HepG2 (cell line): ENCODE measurements around the gene RAP1GAP2. TPM values are rescaled to one million over a fixed set of nuclear protein-coding genes. Genes with fewer than 3 reads are reported as not detected.
A peak's percentile ranks its signal among the peaks of the same experiment; 100 is the strongest.

Source experiments
- ATAC-seq: fragments of 200-7000 bp; cut with Tn5 transposase; 3 replicates; pipeline ENCODE4 v1.9.1; 2020; ENCODE audit warnings: mild to moderate bottlenecking, moderate library complexity
- BruUV-seq: library from RNA; stranded (reverse); fragments of 400-500 nt; replicated peaks from 2 replicates; lab custom pipeline; 2021; lab: Mats Ljungman, UMichigan
- CTCF ChIA-PET: fragments of 300-600 bp; formaldehyde crosslinking; extraction: SDS; loops from one replicate; lab custom pipeline; 2021; ENCODE audit warnings: low total read pairs, inconsistent platforms, low intra/inter-chr PET ratio; lab: Yijun Ruan, JAX
- POLR2A ChIA-PET: fragments of 350-600 bp; sonication (Branson Sonifier 250); formaldehyde crosslinking; loops from one replicate; lab custom pipeline; 2020; ENCODE audit warnings: antibody characterized with exemption, inconsistent platforms; lab: Yijun Ruan, JAX
- DNase-seq: peaks from one replicate; pipeline ENCODE4 v3.0.0-alpha.2; 2015; ENCODE audit warnings: low spot score
- FAIRE-seq: peaks from 3 replicates; lab custom pipeline; 2011; peaks lifted over from hg19 to GRCh38; lab: Jason Lieb, UNC
- H2AFZ ChIP-seq: one replicate; pipeline ENCODE4 v1.6.1; 2011; ENCODE audit warnings: low read length, inconsistent platforms
- H3K27ac ChIP-seq: fragments of 300-600 bp; 3 replicates; pipeline ENCODE4 v1.8.0; 2011; ENCODE audit warnings: mixed run types, mild to moderate bottlenecking, mixed read lengths, low read length, inconsistent platforms; ENCODE audit not compliant: insufficient read depth; ENCODE audit errors: extremely low read length
- H3K27me3 ChIP-seq, 2 experiments: fragments of 200-600 bp in 1 of 2; 2 replicates in 1 of 2; 3 replicates in 1 of 2; pipeline versions ENCODE4 v1.6.0 to v1.8.0; 2011; ENCODE audit warnings: low read length in 2 of 2, mild to moderate bottlenecking in 2 of 2, moderate library complexity in 2 of 2, inconsistent platforms in 1 of 2; ENCODE audit not compliant: insufficient read depth in 2 of 2, control insufficient read depth in 1 of 2
- H3K36me3 ChIP-seq, 2 experiments: fragments of 200-600 bp in 1 of 2; replicated peaks in 1 of 2; 2 replicates in 1 of 2; 3 replicates in 1 of 2; pipeline versions ENCODE4 v1.5.1 to v1.8.0; 2011; ENCODE audit warnings: low read length in 2 of 2, inconsistent platforms in 1 of 2; ENCODE audit not compliant: insufficient read depth in 2 of 2, control insufficient read depth in 1 of 2
- H3K4me1 ChIP-seq: 2 replicates; pipeline ENCODE4 v1.5.1; 2012; ENCODE audit warnings: low read length, inconsistent platforms; ENCODE audit not compliant: insufficient read depth
- H3K4me2 ChIP-seq: 2 replicates; pipeline ENCODE4 v1.6.0; 2011; ENCODE audit warnings: low read depth, low read length, inconsistent platforms
- H3K4me3 ChIP-seq, 3 experiments: fragments of 200-600 bp in 1 of 3; sonication (generic), shearing (Covaris generic) in 1 of 3; replicated peaks in 1 of 3; 2 replicates each; pipeline ENCODE4 v1.5.1; 2011 to 2016; ENCODE audit warnings: low read length in 3 of 3, inconsistent platforms in 2 of 3, low read depth in 2 of 3, mild to moderate bottlenecking in 2 of 3, control low read depth in 1 of 3, mixed read lengths in 1 of 3; ENCODE audit not compliant: insufficient read depth in 1 of 3
- H3K79me2 ChIP-seq: one replicate; pipeline ENCODE4 v1.6.1; 2011; ENCODE audit warnings: low read length, inconsistent platforms; ENCODE audit not compliant: insufficient read depth
- H3K9ac ChIP-seq: 2 replicates; pipeline ENCODE4 v1.6.0; 2011; ENCODE audit warnings: mild to moderate bottlenecking, low read depth, low read length, inconsistent platforms; ENCODE audit not compliant: insufficient read depth
- H3K9me3 ChIP-seq: 2 replicates; pipeline ENCODE4 v1.5.1; 2012; ENCODE audit warnings: mild to moderate bottlenecking, low read length
- H4K20me1 ChIP-seq: 2 replicates; pipeline ENCODE4 v1.6.0; 2011; ENCODE audit warnings: inconsistent platforms, mild to moderate bottlenecking, low read length, moderate library complexity; ENCODE audit not compliant: insufficient read depth
- NCOR1 ChIP-seq: fragments of 200-600 bp; sonication (generic); IDR thresholded peaks from 2 replicates; pipeline ENCODE4 v1.7.0; 2017; ENCODE audit warnings: antibody characterized with exemption, low read length, borderline replicate concordance
- TBX2 ChIP-seq: sonication (generic); formaldehyde crosslinking; IDR thresholded peaks from 2 replicates; pipeline ENCODE4 v1.5.0; 2020; ENCODE audit warnings: missing genetic modification reagents, mild to moderate bottlenecking, borderline replicate concordance
- ZBTB38 ChIP-seq: sonication (generic); formaldehyde crosslinking; IDR thresholded peaks from 2 replicates; pipeline ENCODE4 v1.5.1; 2020; ENCODE audit warnings: mild to moderate bottlenecking, missing genetic modification reagents
- ZNF282 ChIP-seq: fragments of 450-650 bp; IDR thresholded peaks from 2 replicates; pipeline ENCODE4 v1.6.1; 2018; ENCODE audit not compliant: partially characterized antibody
- ZNF432 ChIP-seq: sonication (generic); formaldehyde crosslinking; IDR thresholded peaks from 2 replicates; pipeline ENCODE4 v1.5.0; 2020; ENCODE audit warnings: missing genetic modification reagents, mild to moderate bottlenecking, borderline replicate concordance
- ZSCAN22 ChIP-seq: sonication (generic); formaldehyde crosslinking; IDR thresholded peaks from 2 replicates; pipeline ENCODE4 v1.4.0; 2020; ENCODE audit warnings: mild to moderate bottlenecking, missing genetic modification reagents
- WGBS: methylation state at CpG from one replicate; pipeline ENCODE4 v1.1.6; 2017; ENCODE audit warnings: low lambda C conversion rate; 5-methylcytosine and 5-hydroxymethylcytosine counted together
- in situ Hi-C: cut with HindIII; loops from 2 replicates; pipeline ENCODE4 v1.10.0; 2017; ENCODE audit warnings: low pct_unique_long_range_greater_than_20kb; ENCODE audit not compliant: extremely low pct_ligation_motif_present
- intact Hi-C: fragments of 100-400 bp; cut with micrococcal nuclease; formaldehyde crosslinking; loops from one replicate; pipeline ENCODE4 v1.10.0; 2022; ENCODE audit not compliant: unreplicated experiment
- polyA plus RNA-seq, 8 experiments: library from polyadenylated mRNA; depleted of rRNA in 3 of 8; stranded (reverse) in 7 of 8; unstranded in 1 of 8; fragments of >200 nt; fragmentation: Illumina TruSeq in 4 of 8; extraction: Trizol in 4 of 8; gene quantifications; 2 replicates each; pipeline versions ENCODE4 v1.2.1 to v1.2.3, GENCODE V29; 2011 to 2016; ENCODE audit warnings: low read depth in 4 of 8, missing spikeins in 1 of 8, mixed read lengths in 1 of 8; ENCODE audit not compliant: insufficient read depth in 1 of 8
- total RNA-seq, 5 experiments: library from RNA; depleted of rRNA; stranded (reverse); fragments of >200 nt; fragmentation: Illumina TruSeq; extraction: Trizol; gene quantifications; 2 replicates each; pipeline ENCODE4 v1.2.3, GENCODE V29; 2016; ENCODE audit warnings: low read depth in 1 of 5

RAP1GAP2 gene
- total and polyA plus RNA-seq, 2 of the 13 experiments (the other 11 are each of a cell fraction or from before 2014, with no cell fraction given) = 10.9 to 12.0 TPM

DNA sequence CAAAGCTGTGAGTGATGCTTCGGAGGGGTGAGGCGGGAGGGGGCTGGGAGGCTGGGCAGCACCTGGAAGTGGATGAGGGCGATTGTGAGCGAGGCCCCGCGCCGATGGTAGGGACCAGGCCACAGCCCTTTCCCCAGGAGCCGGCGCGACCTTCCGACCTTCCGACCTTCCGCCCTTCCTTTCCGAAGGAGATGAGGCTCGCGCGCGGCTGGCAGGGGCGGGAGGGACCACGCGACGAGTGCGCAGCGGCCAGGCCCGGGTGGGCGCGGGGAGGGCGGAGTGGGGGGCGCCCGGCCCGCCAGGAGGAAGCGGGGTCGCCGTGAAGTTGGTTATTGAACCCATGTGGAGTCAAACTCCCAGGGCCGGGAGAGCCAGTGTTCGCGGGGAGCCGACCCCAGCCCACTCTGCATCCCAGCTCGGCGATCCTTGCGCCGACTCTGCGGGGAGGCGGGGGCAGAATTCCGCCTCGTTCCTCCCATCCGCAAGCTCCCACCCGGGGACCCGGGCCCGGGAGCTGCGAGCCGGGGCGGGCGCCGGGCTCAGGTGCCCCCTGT is 56.6 kb downstream of the RAP1GAP2 start:
- 88% methylated on average over 34 of the region's 55 CpGs for WGBS
- intact Hi-C loops = no loop called here
- in situ Hi-C loops = loop anchor here (5.0 to 10.0 kb wide), 2 partner anchors 74 to 162 kb away; no protein-coding TSS in a partner anchor
- Histone ChIP-seq H4K20me1 (no peaks in the 10 kb centered on the region), H3K9me3 (no peaks in the 10 kb centered on the region), H3K36me3 (no peaks in the 10 kb centered on the region), H3K27ac (no peak overlapping the region), H3K79me2 (no peaks in the 10 kb centered on the region), H3K4me2 (peak overlapping the region; percentile 92; the same call in 1 of the 2 replicates), H3K4me1 (peaks cover 28% of the 10 kb centered on the region), H3K9ac (no peak overlapping the region), H3K4me3 (peak overlapping the region in 2 of 3 experiments; percentile 32 to 73; a peak in 3 of 6 replicates), H3K27me3 (peaks cover 2 to 14% of the 10 kb centered on the region in 2 experiments; a peak in 4 of 5 replicates), H2AFZ (no peak overlapping the region)
- POLR2A ChIA-PET = interaction anchor here (1.0 kb wide), 1 partner anchor 123 kb away, joined by 3 read pairs; no protein-coding TSS in a partner anchor
- FAIRE-seq = no peak
- CTCF ChIA-PET = no interaction called here
- DNase-seq = no peak
- BruUV-seq = no TSS peak
- TF ChIP-seq TBX2 (no peak), NCOR1 (no peak), ZBTB38 (CRISPR knock-in tag) (0 out of 2 replicates have a peak, but pooled peaks have one; percentile 15), ZNF282 (no peak), ZSCAN22 (CRISPR knock-in tag) (no peak), ZNF432 (CRISPR knock-in tag) (no peak)
- no peak for ATAC-seq
